ENCODE results near the gene VASH2. TPM values are rescaled to one million over a fixed set of nuclear protein-coding genes. Genes with fewer than 3 reads are reported as not detected.

VASH2 gene
- polyA plus RNA-seq, 4 donors = 0.27 to 3.6 (median 0.30) TPM; not detected in 1

DNA sequence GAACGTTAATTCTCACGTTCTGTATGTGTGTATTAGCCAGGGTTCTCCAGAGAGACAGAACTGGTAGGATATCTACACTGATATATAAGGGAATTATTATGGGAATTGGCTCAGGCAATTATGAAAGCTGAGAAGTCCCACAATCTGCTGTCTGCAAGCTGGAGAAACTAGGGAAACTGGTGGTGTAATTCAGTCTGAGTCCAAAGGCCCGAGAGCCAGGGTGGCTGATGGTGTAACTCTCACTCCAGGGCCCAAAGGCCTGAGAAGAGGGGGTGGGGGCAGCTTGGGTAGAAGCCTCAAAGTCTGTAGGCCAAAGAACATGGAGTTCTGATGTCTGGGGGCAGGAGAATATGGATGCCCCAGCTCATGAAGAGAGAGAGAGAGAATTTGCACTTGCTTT is 13.3 kb upstream of the VASH2 start:
- no peak overlapping the region for H3K4me3 ChIP-seq (ENCODE audit: low read depth in 1 of 3, low read length in 3 of 3)
- H3K27ac ChIP-seq (ENCODE audit: low read depth in 1 of 3, low read length in 2 of 3) = no peak overlapping the region
- no peaks in the 10 kb centered on the region for H3K36me3 ChIP-seq (ENCODE audit: control insufficient read depth in 3 of 3, insufficient read depth in 2 of 3, low read depth in 1 of 3, low read length in 3 of 3)
- H3K4me1 ChIP-seq (ENCODE audit: control insufficient read depth in 3 of 3, insufficient read depth in 2 of 3, low read depth in 1 of 3, low read length in 2 of 3) = no peaks in the 10 kb centered on the region
- FAIRE-seq = no peak
- peak in 1 of 2 donors; percentile 55 for DNase-seq
- peaks cover 0 to 4% of the 10 kb centered on the region in 2 donors for H3K9me3 ChIP-seq (ENCODE audit: control insufficient read depth in 2 of 2, insufficient read depth in 1 of 2, low read depth in 1 of 2, low read length in 1 of 2)
- H3K27me3 ChIP-seq (ENCODE audit: control insufficient read depth in 3 of 3, insufficient read depth in 3 of 3, low read length in 3 of 3) = no peaks in the 10 kb centered on the region
- WGBS, 3 donors = 95 to 96% (median 96%) methylated on average over 3 of the region's 3 CpGs

DNA sequence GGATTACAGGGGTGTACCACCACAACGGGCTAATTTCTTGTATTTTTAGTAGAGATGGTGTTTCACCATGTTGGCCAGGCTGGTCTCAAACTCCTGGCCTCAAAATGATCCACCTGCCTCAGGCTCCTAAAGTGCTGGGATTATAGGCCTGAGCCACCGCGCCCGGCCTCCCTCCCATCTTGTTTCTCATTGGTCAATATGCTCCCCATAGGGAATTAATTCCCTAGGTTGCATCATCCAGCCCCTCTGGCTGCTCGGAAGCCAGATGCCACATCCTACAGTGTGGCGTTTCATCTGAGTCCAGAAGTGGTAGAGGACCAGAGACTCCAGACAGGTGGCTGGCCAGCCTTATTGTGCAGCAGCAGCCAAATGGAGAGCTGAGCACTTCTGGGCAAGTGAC is 11.5 kb upstream of the VASH2 start:
- DNase-seq (no peak), FAIRE-seq (no peak)
- WGBS, 3 donors = 91 to 95% (median 92%) methylated on average over 6 of the region's 6 CpGs
- H3K27me3 ChIP-seq (ENCODE audit: control insufficient read depth in 3 of 3, insufficient read depth in 3 of 3, low read length in 3 of 3) = no peaks in the 10 kb centered on the region
- no peaks in the 10 kb centered on the region for H3K4me1 ChIP-seq (ENCODE audit: control insufficient read depth in 3 of 3, insufficient read depth in 2 of 3, low read depth in 1 of 3, low read length in 2 of 3)
- no peak overlapping the region for H3K27ac ChIP-seq (ENCODE audit: low read depth in 1 of 3, low read length in 2 of 3)
- no peaks in the 10 kb centered on the region for H3K36me3 ChIP-seq (ENCODE audit: control insufficient read depth in 3 of 3, insufficient read depth in 2 of 3, low read depth in 1 of 3, low read length in 3 of 3)
- H3K9me3 ChIP-seq (ENCODE audit: control insufficient read depth in 2 of 2, insufficient read depth in 1 of 2, low read depth in 1 of 2, low read length in 1 of 2) = peaks cover 0 to 7% of the 10 kb centered on the region in 2 donors
- no peak overlapping the region for H3K4me3 ChIP-seq (ENCODE audit: low read depth in 1 of 3, low read length in 3 of 3)

DNA sequence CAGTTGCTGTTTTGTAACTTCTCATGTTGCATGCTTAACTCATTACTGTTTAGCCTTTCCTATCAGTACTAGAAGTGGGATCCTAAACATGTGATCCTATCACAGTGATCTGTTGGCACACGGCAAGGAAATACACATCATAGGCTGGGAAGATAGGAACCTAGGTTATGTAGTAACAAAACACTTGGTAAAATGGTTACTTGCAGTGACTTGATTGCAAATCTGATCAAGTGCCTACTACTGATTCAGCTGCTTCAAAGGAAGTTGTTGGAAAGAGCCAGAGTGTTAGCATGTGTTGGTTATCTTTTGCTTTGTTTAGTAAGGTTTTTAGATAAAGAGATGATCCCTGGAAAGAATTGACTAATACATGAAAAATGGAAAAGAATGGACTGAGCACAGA is 8.9 kb upstream of the VASH2 start:
- Histone ChIP-seq H3K36me3 (ENCODE audit: control insufficient read depth in 3 of 3, insufficient read depth in 2 of 3, low read depth in 1 of 3, low read length in 3 of 3) (no peaks in the 10 kb centered on the region), H3K27me3 (ENCODE audit: control insufficient read depth in 3 of 3, insufficient read depth in 3 of 3, low read length in 3 of 3) (no peaks in the 10 kb centered on the region), H3K27ac (ENCODE audit: low read depth in 1 of 3, low read length in 2 of 3) (no peak overlapping the region), H3K4me1 (ENCODE audit: control insufficient read depth in 3 of 3, insufficient read depth in 2 of 3, low read depth in 1 of 3, low read length in 2 of 3) (no peaks in the 10 kb centered on the region), H3K9me3 (ENCODE audit: control insufficient read depth in 2 of 2, insufficient read depth in 1 of 2, low read depth in 1 of 2, low read length in 1 of 2) (peaks cover 0 to 7% of the 10 kb centered on the region in 2 donors), H3K4me3 (ENCODE audit: low read depth in 1 of 3, low read length in 3 of 3) (no peak overlapping the region)
- 92 to 95% (median 94%) methylated on average over 1 of the region's 1 CpG for WGBS, 3 donors
- DNase-seq (no peak), FAIRE-seq (no peak)

DNA sequence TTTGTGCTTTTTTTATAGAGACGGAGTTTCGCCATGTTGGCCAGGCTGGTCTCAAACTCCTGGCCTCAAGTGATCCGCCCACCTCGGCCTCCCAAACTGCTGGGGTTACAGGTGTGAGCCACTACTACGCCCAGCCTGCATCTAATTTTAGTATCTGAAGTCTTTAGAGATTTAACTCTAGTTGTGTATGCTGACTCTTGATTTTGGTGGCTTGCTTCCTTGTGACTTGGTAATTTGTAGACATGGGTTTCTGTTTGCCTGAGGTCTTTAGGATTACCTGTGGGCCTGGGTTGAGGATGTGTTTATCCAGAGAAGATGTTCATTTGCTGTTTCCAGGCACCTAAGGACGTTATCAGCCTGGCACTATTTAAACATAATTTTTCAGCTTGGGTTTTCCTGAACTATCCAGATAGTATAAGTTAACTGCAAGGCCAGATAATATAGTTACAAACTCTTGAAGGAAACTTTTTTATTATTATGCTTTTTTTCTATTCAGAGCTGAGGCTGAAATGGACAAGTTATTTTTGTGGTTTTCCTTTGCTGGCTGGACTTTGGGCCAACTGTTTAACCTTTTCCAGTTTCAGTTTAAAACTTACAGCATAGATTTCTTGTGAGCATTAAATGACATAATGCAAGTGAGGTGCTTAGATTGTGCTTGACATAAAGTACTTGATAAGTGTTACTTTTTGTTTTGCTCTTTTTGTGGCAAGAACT is 7.5 kb upstream of the VASH2 start:
- H3K27me3 ChIP-seq (ENCODE audit: control insufficient read depth in 3 of 3, insufficient read depth in 3 of 3, low read length in 3 of 3) = no peaks in the 10 kb centered on the region
- DNase-seq (no peak), FAIRE-seq (no peak)
- peak overlapping the region in 1 of 3 donors; percentile 21 for H3K27ac ChIP-seq (ENCODE audit: low read depth in 1 of 3, low read length in 2 of 3)
- no peak overlapping the region for H3K4me3 ChIP-seq (ENCODE audit: low read depth in 1 of 3, low read length in 3 of 3)
- no peaks in the 10 kb centered on the region for H3K36me3 ChIP-seq (ENCODE audit: control insufficient read depth in 3 of 3, insufficient read depth in 2 of 3, low read depth in 1 of 3, low read length in 3 of 3)
- H3K9me3 ChIP-seq (ENCODE audit: control insufficient read depth in 2 of 2, insufficient read depth in 1 of 2, low read depth in 1 of 2, low read length in 1 of 2) = peaks cover 0 to 7% of the 10 kb centered on the region in 2 donors
- 80 to 91% (median 82%) methylated on average over 6 of the region's 6 CpGs for WGBS, 3 donors
- H3K4me1 ChIP-seq (ENCODE audit: control insufficient read depth in 3 of 3, insufficient read depth in 2 of 3, low read depth in 1 of 3, low read length in 2 of 3) = no peaks in the 10 kb centered on the region

DNA sequence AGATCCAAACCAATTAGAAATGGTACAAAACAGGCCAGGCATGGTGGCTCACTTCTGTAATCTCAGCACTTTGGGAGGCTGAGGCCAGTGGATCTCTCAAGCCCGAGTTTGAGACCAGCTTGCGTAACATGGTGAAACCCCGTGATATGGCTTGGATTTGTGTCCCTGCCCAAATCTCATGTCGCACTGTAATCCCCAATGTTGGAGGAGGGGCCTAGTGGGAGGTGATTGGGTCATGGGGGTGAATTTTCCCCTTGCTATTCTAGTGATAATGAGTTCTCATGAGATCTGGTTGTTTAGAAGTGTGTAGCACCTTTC is 7.0 kb upstream of the VASH2 start:
- peaks cover 0 to 7% of the 10 kb centered on the region in 2 donors for H3K9me3 ChIP-seq (ENCODE audit: control insufficient read depth in 2 of 2, insufficient read depth in 1 of 2, low read depth in 1 of 2, low read length in 1 of 2)
- FAIRE-seq (no peak), DNase-seq (no peak)
- H3K36me3 ChIP-seq (ENCODE audit: control insufficient read depth in 3 of 3, insufficient read depth in 2 of 3, low read depth in 1 of 3, low read length in 3 of 3) = no peaks in the 10 kb centered on the region
- H3K27me3 ChIP-seq (ENCODE audit: control insufficient read depth in 3 of 3, insufficient read depth in 3 of 3, low read length in 3 of 3) = no peaks in the 10 kb centered on the region
- H3K4me3 ChIP-seq (ENCODE audit: low read depth in 1 of 3, low read length in 3 of 3) = no peak overlapping the region
- no peaks in the 10 kb centered on the region for H3K4me1 ChIP-seq (ENCODE audit: control insufficient read depth in 3 of 3, insufficient read depth in 2 of 3, low read depth in 1 of 3, low read length in 2 of 3)
- 68 to 81% (median 80%) methylated on average over 4 of the region's 4 CpGs for WGBS, 3 donors
- no peak overlapping the region for H3K27ac ChIP-seq (ENCODE audit: low read depth in 1 of 3, low read length in 2 of 3)

DNA sequence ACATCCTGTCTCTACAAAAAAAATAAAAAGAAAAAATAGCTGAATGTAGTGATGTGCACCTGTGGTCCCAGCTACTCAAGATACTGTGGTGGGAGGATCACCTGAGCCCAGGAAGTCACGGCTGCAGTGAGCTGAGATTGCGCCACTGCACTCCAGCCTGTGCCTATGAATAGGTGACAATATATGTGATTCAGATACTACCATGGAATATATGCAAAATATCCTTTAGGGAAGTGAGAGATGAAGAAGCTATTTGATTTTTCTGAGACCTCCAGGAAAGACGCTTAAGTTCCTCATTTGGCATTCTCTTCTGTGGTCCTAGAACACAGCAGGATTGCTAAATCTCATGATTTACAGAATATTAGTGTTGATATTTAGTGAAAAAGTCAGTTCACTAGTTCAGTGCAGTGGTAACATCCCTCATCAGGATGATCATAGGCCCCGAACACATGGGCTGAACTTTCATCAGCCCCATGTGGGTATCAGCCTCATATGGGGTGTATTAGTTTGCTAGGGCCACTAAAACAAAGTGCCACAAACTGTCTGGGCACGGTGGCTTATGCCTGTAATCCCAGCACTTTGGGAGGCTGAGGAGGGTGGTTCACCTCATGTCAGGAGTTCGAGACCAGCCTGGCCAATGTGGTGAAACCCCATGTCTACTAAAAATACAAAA is 6.0 kb upstream of the VASH2 start:
- no peak overlapping the region for H3K27ac ChIP-seq (ENCODE audit: low read depth in 1 of 3, low read length in 2 of 3)
- no peak for FAIRE-seq
- 78 to 89% (median 88%) methylated on average over 6 of the region's 6 CpGs for WGBS, 3 donors

DNA sequence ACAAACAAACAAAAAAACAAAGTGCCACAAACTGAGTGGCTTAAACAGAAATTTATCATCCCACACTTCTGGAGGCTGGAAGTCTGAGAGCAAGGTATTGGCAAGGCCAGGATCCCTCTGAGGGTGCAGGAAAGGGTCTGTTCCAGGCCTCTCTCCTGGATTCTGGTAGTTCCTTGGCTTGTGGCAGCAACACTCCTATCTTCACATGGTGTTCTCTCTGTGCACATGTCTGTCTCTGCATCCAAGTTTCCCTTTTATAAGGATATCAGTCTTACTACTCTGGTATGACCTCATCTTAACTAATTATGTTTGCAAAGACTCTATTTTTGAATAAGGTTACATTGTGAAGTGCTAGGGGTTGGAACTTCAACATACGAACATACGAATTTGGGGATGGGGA is 5.3 kb upstream of the VASH2 start:
- Histone ChIP-seq H3K4me3 (ENCODE audit: low read depth in 1 of 3, low read length in 3 of 3) (no peak overlapping the region), H3K9me3 (ENCODE audit: control insufficient read depth in 2 of 2, insufficient read depth in 1 of 2, low read depth in 1 of 2, low read length in 1 of 2) (peaks cover 0 to 7% of the 10 kb centered on the region in 2 donors), H3K27me3 (ENCODE audit: control insufficient read depth in 3 of 3, insufficient read depth in 3 of 3, low read length in 3 of 3) (peaks cover 0 to 9% (median 0%) of the 10 kb centered on the region in 3 donors), H3K36me3 (ENCODE audit: control insufficient read depth in 3 of 3, insufficient read depth in 2 of 3, low read depth in 1 of 3, low read length in 3 of 3) (no peaks in the 10 kb centered on the region), H3K4me1 (ENCODE audit: control insufficient read depth in 3 of 3, insufficient read depth in 2 of 3, low read depth in 1 of 3, low read length in 2 of 3) (peaks cover 0 to 2% (median 0%) of the 10 kb centered on the region in 3 donors), H3K27ac (ENCODE audit: low read depth in 1 of 3, low read length in 2 of 3) (no peak overlapping the region)
- DNase-seq (no peak), FAIRE-seq (no peak)
- WGBS, 3 donors = 89 to 90% (median 90%) methylated on average over 2 of the region's 2 CpGs

More for the DNA sequence above, 6.0 kb upstream of the VASH2 start:
- Histone ChIP-seq H3K36me3 (ENCODE audit: control insufficient read depth in 3 of 3, insufficient read depth in 2 of 3, low read depth in 1 of 3, low read length in 3 of 3) (no peaks in the 10 kb centered on the region), H3K4me3 (ENCODE audit: low read depth in 1 of 3, low read length in 3 of 3) (no peak overlapping the region), H3K27me3 (ENCODE audit: control insufficient read depth in 3 of 3, insufficient read depth in 3 of 3, low read length in 3 of 3) (peaks cover 0 to 2% (median 0%) of the 10 kb centered on the region in 3 donors), H3K4me1 (ENCODE audit: control insufficient read depth in 3 of 3, insufficient read depth in 2 of 3, low read depth in 1 of 3, low read length in 2 of 3) (no peaks in the 10 kb centered on the region), H3K9me3 (ENCODE audit: control insufficient read depth in 2 of 2, insufficient read depth in 1 of 2, low read depth in 1 of 2, low read length in 1 of 2) (peaks cover 0 to 7% of the 10 kb centered on the region in 2 donors)
- DNase-seq = no peak

DNA sequence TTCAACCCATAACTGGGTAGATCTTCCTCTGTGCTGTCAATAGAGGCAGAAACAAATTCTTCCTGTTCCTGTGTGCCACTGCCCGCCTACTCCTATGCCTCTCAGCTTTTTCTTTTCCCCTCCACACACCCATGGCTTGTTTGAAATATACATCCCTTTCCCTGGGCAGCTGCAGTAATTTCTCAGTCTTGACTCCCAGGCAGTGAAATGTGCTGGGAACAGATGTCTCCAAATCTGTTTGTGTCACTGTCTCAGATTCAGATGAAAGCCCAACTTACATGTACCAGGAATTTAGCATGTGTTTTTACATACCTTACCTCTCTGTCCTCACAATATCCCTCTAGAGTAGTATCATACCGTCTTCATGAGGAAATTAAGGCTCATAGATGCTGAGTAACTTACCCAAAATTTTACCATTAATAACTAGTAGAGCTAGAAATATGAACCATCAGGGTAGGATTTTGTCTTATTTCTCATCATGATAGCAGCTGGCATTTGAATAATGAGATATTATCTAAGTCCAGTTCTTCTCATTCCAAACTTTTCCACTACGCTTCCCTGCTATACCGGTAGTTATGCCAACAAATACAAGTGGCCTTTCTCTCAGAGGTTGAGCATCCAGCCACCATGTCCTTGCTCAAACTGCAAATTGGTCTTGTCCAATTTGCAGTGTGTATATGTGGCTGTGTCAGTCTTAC is 4.7 kb upstream of the VASH2 start:
- peaks cover 0 to 12% (median 0%) of the 10 kb centered on the region in 3 donors for H3K27me3 ChIP-seq (ENCODE audit: control insufficient read depth in 3 of 3, insufficient read depth in 3 of 3, low read length in 3 of 3)
- H3K4me3 ChIP-seq (ENCODE audit: low read depth in 1 of 3, low read length in 3 of 3) = no peak overlapping the region
- no peak for FAIRE-seq
- DNase-seq = no peak
- H3K9me3 ChIP-seq (ENCODE audit: control insufficient read depth in 2 of 2, insufficient read depth in 1 of 2, low read depth in 1 of 2, low read length in 1 of 2) = peaks cover 0 to 5% of the 10 kb centered on the region in 2 donors
- peaks cover 0 to 4% (median 0%) of the 10 kb centered on the region in 3 donors for H3K4me1 ChIP-seq (ENCODE audit: control insufficient read depth in 3 of 3, insufficient read depth in 2 of 3, low read depth in 1 of 3, low read length in 2 of 3)
- WGBS, 3 donors = 87 to 91% (median 88%) methylated on average over 4 of the region's 4 CpGs
- no peaks in the 10 kb centered on the region for H3K36me3 ChIP-seq (ENCODE audit: control insufficient read depth in 3 of 3, insufficient read depth in 2 of 3, low read depth in 1 of 3, low read length in 3 of 3)
- H3K27ac ChIP-seq (ENCODE audit: low read depth in 1 of 3, low read length in 2 of 3) = no peak overlapping the region

Measured in small intestine (tissue), 7 donors.